ENCODE measurements around the gene TSHZ1. TPM values are rescaled to one million over a fixed set of nuclear protein-coding genes. Genes with fewer than 3 reads are reported as not detected.

The TSHZ1 gene
- total and polyA plus RNA-seq, 5 donors from 2014 or later: 1.1 to 16.4 (median 1.5) TPM

GRCh38 chr18:75165926-75166325, 44.7 kb upstream of the TSHZ1 start:
- H3K27me3 Mint-ChIP-seq: peaks cover 13% of the 10 kb centered on the region
- no peak overlapping the region for H3K27ac ChIP-seq (ENCODE audit: insufficient read depth, low read length, poor library complexity, severe bottlenecking)
- DNase-seq (no peak), ATAC-seq (ENCODE audit: low read depth in 2 of 2) (no peak)
- no peak overlapping the region for H3K27ac Mint-ChIP-seq
- no peak overlapping the region for H3K4me3 ChIP-seq (ENCODE audit: low read depth, low read length)
- no peak overlapping the region for H3K4me3 Mint-ChIP-seq
- H3K36me3 ChIP-seq (ENCODE audit: control insufficient read depth, insufficient read depth, low read length): no peaks in the 10 kb centered on the region
- H3K4me1 Mint-ChIP-seq: peaks cover 0 to 13% (median 8%) of the 10 kb centered on the region in 4 donors
- H3K9me3 ChIP-seq (ENCODE audit: control insufficient read depth in 2 of 2, low read length in 2 of 2): no peaks in the 10 kb centered on the region
- H3K27me3 ChIP-seq (ENCODE audit: control insufficient read depth, insufficient read depth, low read length): no peaks in the 10 kb centered on the region
- no peaks in the 10 kb centered on the region for H3K36me3 Mint-ChIP-seq
- no peaks in the 10 kb centered on the region for H3K9me3 Mint-ChIP-seq
- H3K4me1 ChIP-seq (ENCODE audit: control insufficient read depth, insufficient read depth, low read length, poor library complexity, severe bottlenecking): peaks cover 8% of the 10 kb centered on the region

- Histone ChIP-seq H3K4me3 (ENCODE audit: low read depth, low read length) (no peak overlapping the region), H3K27me3 (ENCODE audit: control insufficient read depth, insufficient read depth, low read length) (no peaks in the 10 kb centered on the region), H3K27ac (ENCODE audit: insufficient read depth, low read length, poor library complexity, severe bottlenecking) (no peak overlapping the region), H3K36me3 (ENCODE audit: control insufficient read depth, insufficient read depth, low read length) (no peaks in the 10 kb centered on the region), H3K9me3 (ENCODE audit: control insufficient read depth in 2 of 2, low read length in 2 of 2) (no peaks in the 10 kb centered on the region), H3K4me1 (ENCODE audit: control insufficient read depth, insufficient read depth, low read length, poor library complexity, severe bottlenecking) (no peaks in the 10 kb centered on the region)
- peaks cover 0 to under 1% (median 0%) of the 10 kb centered on the region in 4 donors for H3K4me1 Mint-ChIP-seq
- no peak overlapping the region for H3K27ac Mint-ChIP-seq
- ATAC-seq (ENCODE audit: low read depth in 2 of 2): no peak
- peaks cover 3% of the 10 kb centered on the region for H3K27me3 Mint-ChIP-seq
- no peaks in the 10 kb centered on the region for H3K9me3 Mint-ChIP-seq
- DNase-seq: no peak
- H3K4me3 Mint-ChIP-seq: no peak overlapping the region
- H3K36me3 Mint-ChIP-seq: no peaks in the 10 kb centered on the region
These were observed 43.5 kb upstream of the TSHZ1 start for GRCh38 chr18:75167137-75167536.

GRCh38 chr18:75167759-75168618, 42.6 kb upstream of the TSHZ1 start:
- Mint-ChIP-seq H3K9me3 (no peaks in the 10 kb centered on the region), H3K36me3 (no peaks in the 10 kb centered on the region), H3K4me3 (no peak overlapping the region), H3K4me1 (no peaks in the 10 kb centered on the region), H3K27me3 (peaks cover 4% of the 10 kb centered on the region), H3K27ac (no peak overlapping the region)
- H3K4me1 ChIP-seq (ENCODE audit: control insufficient read depth, insufficient read depth, low read length, poor library complexity, severe bottlenecking): no peaks in the 10 kb centered on the region
- H3K9me3 ChIP-seq (ENCODE audit: control insufficient read depth in 2 of 2, low read length in 2 of 2): no peaks in the 10 kb centered on the region
- ATAC-seq (ENCODE audit: low read depth in 2 of 2): no peak
- no peak overlapping the region for H3K27ac ChIP-seq (ENCODE audit: insufficient read depth, low read length, poor library complexity, severe bottlenecking)
- H3K27me3 ChIP-seq (ENCODE audit: control insufficient read depth, insufficient read depth, low read length): no peaks in the 10 kb centered on the region
- no peak for DNase-seq
- H3K4me3 ChIP-seq (ENCODE audit: low read depth, low read length): no peak overlapping the region
- no peaks in the 10 kb centered on the region for H3K36me3 ChIP-seq (ENCODE audit: control insufficient read depth, insufficient read depth, low read length)

GRCh38 chr18:75168619-75169018, 42.0 kb upstream of the TSHZ1 start:
- no peak overlapping the region for H3K4me3 Mint-ChIP-seq
- Histone ChIP-seq H3K4me1 (ENCODE audit: control insufficient read depth, insufficient read depth, low read length, poor library complexity, severe bottlenecking) (no peaks in the 10 kb centered on the region), H3K27ac (ENCODE audit: insufficient read depth, low read length, poor library complexity, severe bottlenecking) (no peak overlapping the region), H3K36me3 (ENCODE audit: control insufficient read depth, insufficient read depth, low read length) (no peaks in the 10 kb centered on the region), H3K4me3 (ENCODE audit: low read depth, low read length) (no peak overlapping the region), H3K9me3 (ENCODE audit: control insufficient read depth in 2 of 2, low read length in 2 of 2) (no peaks in the 10 kb centered on the region), H3K27me3 (ENCODE audit: control insufficient read depth, insufficient read depth, low read length) (no peaks in the 10 kb centered on the region)
- H3K27ac Mint-ChIP-seq: no peak overlapping the region
- no peak for DNase-seq
- peaks cover 4% of the 10 kb centered on the region for H3K27me3 Mint-ChIP-seq
- H3K4me1 Mint-ChIP-seq: no peaks in the 10 kb centered on the region
- no peaks in the 10 kb centered on the region for H3K9me3 Mint-ChIP-seq
- no peaks in the 10 kb centered on the region for H3K36me3 Mint-ChIP-seq
- no peak for ATAC-seq (ENCODE audit: low read depth in 2 of 2)

GRCh38 chr18:75169411-75169810, 41.2 kb upstream of the TSHZ1 start:
- no peaks in the 10 kb centered on the region for H3K36me3 ChIP-seq (ENCODE audit: control insufficient read depth, insufficient read depth, low read length)
- no peak overlapping the region for H3K27ac ChIP-seq (ENCODE audit: insufficient read depth, low read length, poor library complexity, severe bottlenecking)
- peaks cover 0 to 2% (median 0%) of the 10 kb centered on the region in 4 donors for H3K4me1 Mint-ChIP-seq
- H3K4me3 ChIP-seq (ENCODE audit: low read depth, low read length): no peak overlapping the region
- no peaks in the 10 kb centered on the region for H3K9me3 Mint-ChIP-seq
- H3K4me3 Mint-ChIP-seq: no peak overlapping the region
- no peaks in the 10 kb centered on the region for H3K36me3 Mint-ChIP-seq
- DNase-seq: no peak
- H3K27me3 ChIP-seq (ENCODE audit: control insufficient read depth, insufficient read depth, low read length): no peaks in the 10 kb centered on the region
- peaks cover 4% of the 10 kb centered on the region for H3K27me3 Mint-ChIP-seq
- no peaks in the 10 kb centered on the region for H3K4me1 ChIP-seq (ENCODE audit: control insufficient read depth, insufficient read depth, low read length, poor library complexity, severe bottlenecking)
- ATAC-seq (ENCODE audit: low read depth in 2 of 2): no peak
- H3K27ac Mint-ChIP-seq: no peak overlapping the region
- H3K9me3 ChIP-seq (ENCODE audit: control insufficient read depth in 2 of 2, low read length in 2 of 2): no peaks in the 10 kb centered on the region

GRCh38 chr18:75170022-75170789, 40.4 kb upstream of the TSHZ1 start:
- Histone ChIP-seq H3K27me3 (ENCODE audit: control insufficient read depth, insufficient read depth, low read length) (no peaks in the 10 kb centered on the region), H3K9me3 (ENCODE audit: control insufficient read depth in 2 of 2, low read length in 2 of 2) (no peaks in the 10 kb centered on the region), H3K27ac (ENCODE audit: insufficient read depth, low read length, poor library complexity, severe bottlenecking) (no peak overlapping the region), H3K36me3 (ENCODE audit: control insufficient read depth, insufficient read depth, low read length) (no peaks in the 10 kb centered on the region), H3K4me1 (ENCODE audit: control insufficient read depth, insufficient read depth, low read length, poor library complexity, severe bottlenecking) (no peaks in the 10 kb centered on the region), H3K4me3 (ENCODE audit: low read depth, low read length) (no peak overlapping the region)
- Mint-ChIP-seq H3K4me1 (peaks cover 0 to 2% (median 0%) of the 10 kb centered on the region in 4 donors), H3K36me3 (no peaks in the 10 kb centered on the region), H3K9me3 (no peaks in the 10 kb centered on the region), H3K27ac (no peak overlapping the region), H3K4me3 (no peak overlapping the region), H3K27me3 (peaks cover 4% of the 10 kb centered on the region)
- DNase-seq (no peak), ATAC-seq (ENCODE audit: low read depth in 2 of 2) (no peak)

GRCh38 chr18:75170916-75171315, 39.7 kb upstream of the TSHZ1 start:
- Mint-ChIP-seq H3K4me3 (no peak overlapping the region), H3K27ac (no peak overlapping the region), H3K9me3 (no peaks in the 10 kb centered on the region), H3K36me3 (no peaks in the 10 kb centered on the region), H3K4me1 (peaks cover 0 to 2% (median 0%) of the 10 kb centered on the region in 4 donors), H3K27me3 (peaks cover 4% of the 10 kb centered on the region)
- DNase-seq: no peak
- ATAC-seq (ENCODE audit: low read depth in 2 of 2): no peak
- Histone ChIP-seq H3K9me3 (ENCODE audit: control insufficient read depth in 2 of 2, low read length in 2 of 2) (no peaks in the 10 kb centered on the region), H3K4me3 (ENCODE audit: low read depth, low read length) (no peak overlapping the region), H3K27ac (ENCODE audit: insufficient read depth, low read length, poor library complexity, severe bottlenecking) (no peak overlapping the region), H3K36me3 (ENCODE audit: control insufficient read depth, insufficient read depth, low read length) (no peaks in the 10 kb centered on the region), H3K4me1 (ENCODE audit: control insufficient read depth, insufficient read depth, low read length, poor library complexity, severe bottlenecking) (no peaks in the 10 kb centered on the region), H3K27me3 (ENCODE audit: control insufficient read depth, insufficient read depth, low read length) (no peaks in the 10 kb centered on the region)

Data from CD4-positive, CD25-positive, alpha-beta regulatory T cell (primary cell).